ENCODE results near the gene NCF4.

GRCh38 chr22:36814801-36815200 is 46.0 kb upstream of the NCF4 start:
- TF ChIP-seq CTCF (conservative IDR thresholded peaks at IDR 0.05 in 1 of 2, IDR thresholded peaks at IDR 0.05 in 1 of 2; ENCODE audit: extremely low read depth in 1 of 2, insufficient read depth in 1 of 2, low read depth in 1 of 2, low read length in 2 of 2) (no peak), EZH2 (IDR thresholded peaks at IDR 0.05; ENCODE audit: borderline replicate concordance, low read length) (no peak)

All from mammary epithelial cell (primary cell).